SK-N-SH (cell line): ENCODE results near the gene RABEP2. TPM values are rescaled to one million over a fixed set of nuclear protein-coding genes. Genes with fewer than 3 reads are reported as not detected.
"Not testable (repeated sequence)": the region's sequence is repeated elsewhere in the genome, so short reads cannot be mapped to it uniquely, and the experiment has no call there.

Experiments
- CTCF ChIA-PET: fragments of 300-600, 350-600 bp; formaldehyde crosslinking; extraction: SDS; loops from one replicate; lab custom pipeline; 2021; lab: Yijun Ruan, JAX
- POLR2A ChIA-PET: fragments of 350-600 bp; sonication (Branson Sonifier 250); formaldehyde crosslinking; extraction: SDS; loops from one replicate; lab custom pipeline; 2020; ENCODE audit warnings: antibody characterized with exemption, inconsistent platforms; lab: Yijun Ruan, JAX
- DNase-seq: peaks from one replicate; pipeline ENCODE4 v3.0.0; 2012
- H2AFZ ChIP-seq: fragments of 200-600 bp; sonication (generic); 2 replicates; pipeline ENCODE4 v1.8.1; 2016; ENCODE audit warnings: antibody characterized with exemption, mild to moderate bottlenecking, low read depth
- H3F3A ChIP-seq: fragments of 200-600 bp; sonication (generic); replicated peaks from 2 replicates; pipeline ENCODE3; 2016; ENCODE audit warnings: antibody characterized with exemption, mild to moderate bottlenecking; ENCODE audit not compliant: insufficient read depth
- H3K27ac ChIP-seq, 2 experiments: fragments of 200-500 bp in 1 of 2; fragments of 200-600 bp in 1 of 2; sonication (Bioruptor generic) in 1 of 2; sonication (generic), shearing (Covaris generic) in 1 of 2; 2 replicates each; pipeline versions ENCODE4 v1.5.1 to v1.6.1; 2014 to 2016; ENCODE audit warnings: low read depth in 2 of 2, inconsistent platforms in 1 of 2, low read length in 1 of 2, mild to moderate bottlenecking in 1 of 2, mixed read lengths in 1 of 2
- H3K27me3 ChIP-seq: fragments of 200-600 bp; sonication (generic), shearing (Covaris generic); 2 replicates; pipeline ENCODE4 v1.6.1; 2016; ENCODE audit warnings: mixed run types; ENCODE audit not compliant: insufficient read depth
- H3K36me3 ChIP-seq, 2 experiments: fragments of 200-500 bp in 1 of 2; fragments of 200-600 bp in 1 of 2; sonication (Bioruptor generic) in 1 of 2; sonication (generic) in 1 of 2; replicated peaks in 1 of 2; 2 replicates each; pipeline versions ENCODE3 to v1.5.1; 2014 to 2016; ENCODE audit warnings: low read length in 1 of 2, mild to moderate bottlenecking in 1 of 2; ENCODE audit not compliant: insufficient read depth in 2 of 2, control insufficient read depth in 1 of 2
- H3K4me1 ChIP-seq, 2 experiments: fragments of 200-500 bp in 1 of 2; fragments of 200-600 bp in 1 of 2; sonication (Bioruptor generic) in 1 of 2; sonication (generic), shearing (Covaris generic) in 1 of 2; 2 replicates each; pipeline versions ENCODE4 v1.5.1 to v1.6.1; 2014 to 2016; ENCODE audit warnings: low read depth in 1 of 2, low read length in 1 of 2, mixed run types in 1 of 2; ENCODE audit not compliant: insufficient read depth in 2 of 2, control insufficient read depth in 1 of 2
- H3K4me2 ChIP-seq: fragments of 200-600 bp; sonication (generic), shearing (Covaris generic); 2 replicates; pipeline ENCODE4 v1.6.1; 2017; ENCODE audit warnings: mixed run types
- H3K4me3 ChIP-seq, 2 experiments: fragments of 200-500 bp in 1 of 2; fragments of 200-600 bp in 1 of 2; sonication (Bioruptor generic) in 1 of 2; sonication (generic), shearing (Covaris generic) in 1 of 2; 2 replicates each; pipeline versions ENCODE4 v1.5.1 to v1.8.1; 2014 to 2016; ENCODE audit warnings: low read depth in 2 of 2, inconsistent platforms in 1 of 2, low read length in 1 of 2, mild to moderate bottlenecking in 1 of 2, mixed read lengths in 1 of 2, moderate library complexity in 1 of 2
- H3K79me2 ChIP-seq: fragments of 200-600 bp; sonication (generic); 2 replicates; pipeline ENCODE4 v1.8.1; 2017; ENCODE audit warnings: mild to moderate bottlenecking; ENCODE audit not compliant: insufficient read depth
- H3K9ac ChIP-seq: fragments of 200-600 bp; sonication (generic); 2 replicates; pipeline ENCODE4 v1.6.1; 2017; ENCODE audit warnings: mixed run types
- H3K9me2 ChIP-seq: fragments of 200-600 bp; sonication (generic); 2 replicates; pipeline ENCODE4 v1.6.1; 2017; ENCODE audit warnings: mixed run types
- H3K9me3 ChIP-seq: fragments of 200-600 bp; sonication (generic); 2 replicates; pipeline ENCODE4 v1.6.1; 2017; ENCODE audit warnings: mixed run types, mild to moderate bottlenecking, moderate library complexity
- H4K20me1 ChIP-seq: fragments of 200-600 bp; sonication (generic); 2 replicates; pipeline ENCODE4 v1.6.1; 2017; ENCODE audit warnings: mild to moderate bottlenecking, mixed run types; ENCODE audit not compliant: insufficient read depth
- EZH2phosphoT487 ChIP-seq: fragments of 200-600 bp; sonication (generic); IDR thresholded peaks from 2 replicates; pipeline ENCODE4 v1.6.1; 2017; ENCODE audit warnings: low read depth, mixed run types, mild to moderate bottlenecking, antibody characterized with exemption, moderate library complexity, borderline replicate concordance
- FOSL2 ChIP-seq: IDR thresholded peaks from 2 replicates; pipeline ENCODE4 v1.4.0; 2012; ENCODE audit warnings: low read depth, mild to moderate bottlenecking, moderate library complexity, borderline replicate concordance
- FOXM1 ChIP-seq: IDR thresholded peaks from 2 replicates; pipeline ENCODE4 v1.4.0; 2012; ENCODE audit warnings: low read depth, mild to moderate bottlenecking
- GATA2 ChIP-seq: sonication (generic); formaldehyde crosslinking; IDR thresholded peaks from 2 replicates; pipeline ENCODE4 v1.5.0; 2020; ENCODE audit warnings: mild to moderate bottlenecking, missing genetic modification reagents
- NFIC ChIP-seq: IDR thresholded peaks from 2 replicates; pipeline ENCODE4 v1.4.0; 2012; ENCODE audit warnings: borderline replicate concordance
- RAD21 ChIP-seq: IDR thresholded peaks from 2 replicates; pipeline ENCODE4 v1.6.1; 2012; ENCODE audit warnings: mild to moderate bottlenecking, low read length
- RXRA ChIP-seq: IDR thresholded peaks from 2 replicates; pipeline ENCODE4 v1.4.0; 2012; ENCODE audit warnings: low read depth, mild to moderate bottlenecking, borderline replicate concordance
- TAF1 ChIP-seq: IDR thresholded peaks from 2 replicates; pipeline ENCODE4 v1.6.1; 2012; ENCODE audit warnings: low read depth, mild to moderate bottlenecking, low read length, moderate library complexity, borderline replicate concordance
- WGBS: methylation state at CpG from one replicate; pipeline ENCODE4 v1.1.6; 2017; ENCODE audit warnings: low lambda C conversion rate; 5-methylcytosine and 5-hydroxymethylcytosine counted together
- polyA plus RNA-seq, 3 experiments: library from polyadenylated mRNA; depleted of rRNA; stranded (reverse); fragments of >200 nt; gene quantifications; 2 replicates each; pipeline ENCODE4 v1.2.3, GENCODE V29; 2012
- TF ChIP-seq, protein P1 (sequence below): fragments of 150-350 bp; IDR thresholded peaks from 2 replicates; pipeline ENCODE4 v1.6.1; 2016; ENCODE audit warnings: mild to moderate bottlenecking, low read depth, low read length
- TF ChIP-seq, protein P2 (sequence below): IDR thresholded peaks from 2 replicates; pipeline ENCODE4 v1.4.0; 2012; ENCODE audit warnings: low read depth, borderline replicate concordance
- TF ChIP-seq, protein P3 (sequence below): fragments of 200-600 bp; sonication (generic); IDR thresholded peaks from 2 replicates; pipeline ENCODE4 v1.6.1; 2017; ENCODE audit warnings: antibody characterized with exemption, mild to moderate bottlenecking, moderate library complexity
- TF ChIP-seq, protein P4 (sequence below): IDR thresholded peaks from 2 replicates; pipeline ENCODE4 v1.6.1; 2012; ENCODE audit warnings: mild to moderate bottlenecking, low read depth, low read length, moderate library complexity

RABEP2 gene
- polyA plus RNA-seq, 1 of the 3 experiments (the other 2 are of a cell fraction), result 46.1 TPM

DNA sequence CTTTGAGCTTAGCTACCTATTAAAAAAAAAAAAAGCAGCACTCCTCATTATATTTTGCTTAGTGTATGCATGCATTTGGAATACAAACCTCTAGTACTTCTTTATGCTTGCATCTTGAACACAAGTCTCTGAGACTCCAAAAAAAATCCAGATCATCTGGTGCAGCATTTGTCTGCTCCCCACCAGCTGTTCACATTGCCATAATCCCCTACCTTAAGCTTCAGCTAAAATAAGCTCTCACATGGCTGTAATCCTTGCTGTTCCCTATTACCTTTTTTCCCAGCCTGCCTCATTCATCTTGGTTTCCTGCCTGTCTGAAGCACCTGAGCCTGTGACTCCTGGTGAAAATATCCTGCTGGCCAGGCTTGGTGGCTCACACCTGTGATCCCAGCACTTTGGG, 18.2 kb upstream of the RABEP2 start:
- no peaks in the 10 kb centered on the region for H3K27me3 ChIP-seq
- no peak overlapping the region for H3K4me2 ChIP-seq
- no peak for DNase-seq
- no peaks in the 10 kb centered on the region for H4K20me1 ChIP-seq
- peaks cover 3 to 4% of the 10 kb centered on the region in 2 experiments; a peak in 1 of 4 replicates for H3K4me1 ChIP-seq
- no peak overlapping the region for H3K27ac ChIP-seq
- POLR2A ChIA-PET, result no interaction called here
- H2AFZ ChIP-seq, result no peak overlapping the region
- H3K9me2 ChIP-seq, result no peaks in the 10 kb centered on the region
- no peak overlapping the region for H3K4me3 ChIP-seq
- H3K9me3 ChIP-seq, result no peaks in the 10 kb centered on the region
- no peak for TF ChIP-seq FOXM1
- TF ChIP-seq FOSL2, result no peak
- TF ChIP-seq, protein P1, sequence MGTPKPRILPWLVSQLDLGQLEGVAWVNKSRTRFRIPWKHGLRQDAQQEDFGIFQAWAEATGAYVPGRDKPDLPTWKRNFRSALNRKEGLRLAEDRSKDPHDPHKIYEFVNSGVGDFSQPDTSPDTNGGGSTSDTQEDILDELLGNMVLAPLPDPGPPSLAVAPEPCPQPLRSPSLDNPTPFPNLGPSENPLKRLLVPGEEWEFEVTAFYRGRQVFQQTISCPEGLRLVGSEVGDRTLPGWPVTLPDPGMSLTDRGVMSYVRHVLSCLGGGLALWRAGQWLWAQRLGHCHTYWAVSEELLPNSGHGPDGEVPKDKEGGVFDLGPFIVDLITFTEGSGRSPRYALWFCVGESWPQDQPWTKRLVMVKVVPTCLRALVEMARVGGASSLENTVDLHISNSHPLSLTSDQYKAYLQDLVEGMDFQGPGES, result no peak
- no peaks in the 10 kb centered on the region for H3K36me3 ChIP-seq
- H3F3A ChIP-seq, result no peaks in the 10 kb centered on the region
- CTCF ChIA-PET, result interaction anchor here (1.0 to 2.7 kb wide), 2 partner anchors 11 to 30 kb away, joined by 3 to 14 read pairs; partner anchors contain the start of gene CD19
- H3K79me2 ChIP-seq, result no peaks in the 10 kb centered on the region
- no peak overlapping the region for H3K9ac ChIP-seq

DNA sequence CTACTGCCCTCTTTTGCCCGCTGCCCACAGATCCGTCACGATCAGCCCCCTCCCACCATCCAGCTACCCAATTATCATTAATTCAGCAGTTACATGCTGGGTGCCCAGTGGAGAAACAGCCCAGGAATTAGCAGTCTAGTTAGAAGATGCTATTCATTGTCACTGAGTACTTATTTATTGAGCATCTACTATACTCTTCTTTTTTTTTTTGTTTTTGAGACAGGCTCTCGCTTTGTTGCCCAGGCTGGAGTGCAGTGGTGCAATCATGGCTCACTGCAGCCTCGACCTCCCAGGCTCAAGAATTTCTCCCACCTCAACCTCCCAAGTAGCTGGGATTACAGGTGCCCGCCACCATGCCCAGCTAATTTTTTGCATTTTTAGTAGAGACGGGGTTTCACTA, 14.8 kb upstream of the RABEP2 start:
- H3K27me3 ChIP-seq, H2AFZ ChIP-seq, H3K36me3 ChIP-seq, H3K9ac ChIP-seq, H3K4me1 ChIP-seq, H3K4me3 ChIP-seq, H3K79me2 ChIP-seq, H4K20me1 ChIP-seq, H3K9me2 ChIP-seq, H3K4me2 ChIP-seq, H3K9me3 ChIP-seq, H3F3A ChIP-seq, H3K27ac ChIP-seq, DNase-seq: not testable (repeated sequence)
- 84% methylated on average over 7 of the region's 7 CpGs for WGBS
- CTCF ChIA-PET, result interaction anchor here (0.7 kb wide), 1 partner anchor 22 kb away, joined by 3 read pairs; no protein-coding TSS in a partner anchor
- POLR2A ChIA-PET, result interaction anchor here (1.0 kb wide), 1 partner anchor 35 kb away, joined by 3 read pairs; the partner anchor contains the start of gene SPNS1

DNA sequence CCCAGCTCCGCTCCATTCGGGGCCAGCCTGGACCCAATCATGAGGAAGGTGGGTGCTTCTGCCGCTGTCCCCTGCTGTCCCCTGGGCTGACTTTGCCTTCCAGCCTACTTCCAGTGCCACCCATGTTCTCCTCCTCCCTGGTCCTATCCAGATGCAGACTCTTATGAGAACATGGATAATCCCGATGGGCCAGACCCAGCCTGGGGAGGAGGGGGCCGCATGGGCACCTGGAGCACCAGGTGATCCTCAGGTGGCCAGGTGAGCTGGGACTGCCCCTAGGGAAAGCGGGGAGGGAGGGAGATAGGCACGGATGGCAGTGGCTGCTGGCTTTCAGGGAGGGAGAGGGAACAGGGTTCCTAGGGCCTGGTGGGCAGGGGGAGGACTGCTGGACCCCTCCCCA, 13.7 kb upstream of the RABEP2 start:
- Histone ChIP-seq H3K9ac (no peak overlapping the region), H3K27me3 (no peaks in the 10 kb centered on the region), H4K20me1 (no peaks in the 10 kb centered on the region), H2AFZ (no peak overlapping the region), H3K4me3 (no peak overlapping the region), H3K9me2 (no peaks in the 10 kb centered on the region), H3K79me2 (no peaks in the 10 kb centered on the region), H3K36me3 (no peaks in the 10 kb centered on the region), H3K9me3 (no peaks in the 10 kb centered on the region), H3K4me1 (no peaks in the 10 kb centered on the region), H3F3A (no peaks in the 10 kb centered on the region), H3K4me2 (no peak overlapping the region), H3K27ac (no peak overlapping the region)
- CTCF ChIA-PET, result interaction anchor here (1.0 kb wide), 2 partner anchors 35 to 58 kb away, joined by 3 read pairs; no protein-coding TSS in a partner anchor
- DNase-seq, result no peak
- POLR2A ChIA-PET, result no interaction called here
- 79% methylated on average over 4 of the region's 7 CpGs for WGBS
- TF ChIP-seq, protein P2, sequence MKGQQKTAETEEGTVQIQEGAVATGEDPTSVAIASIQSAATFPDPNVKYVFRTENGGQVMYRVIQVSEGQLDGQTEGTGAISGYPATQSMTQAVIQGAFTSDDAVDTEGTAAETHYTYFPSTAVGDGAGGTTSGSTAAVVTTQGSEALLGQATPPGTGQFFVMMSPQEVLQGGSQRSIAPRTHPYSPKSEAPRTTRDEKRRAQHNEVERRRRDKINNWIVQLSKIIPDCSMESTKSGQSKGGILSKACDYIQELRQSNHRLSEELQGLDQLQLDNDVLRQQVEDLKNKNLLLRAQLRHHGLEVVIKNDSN, result no peak
- TF ChIP-seq, protein P3, sequence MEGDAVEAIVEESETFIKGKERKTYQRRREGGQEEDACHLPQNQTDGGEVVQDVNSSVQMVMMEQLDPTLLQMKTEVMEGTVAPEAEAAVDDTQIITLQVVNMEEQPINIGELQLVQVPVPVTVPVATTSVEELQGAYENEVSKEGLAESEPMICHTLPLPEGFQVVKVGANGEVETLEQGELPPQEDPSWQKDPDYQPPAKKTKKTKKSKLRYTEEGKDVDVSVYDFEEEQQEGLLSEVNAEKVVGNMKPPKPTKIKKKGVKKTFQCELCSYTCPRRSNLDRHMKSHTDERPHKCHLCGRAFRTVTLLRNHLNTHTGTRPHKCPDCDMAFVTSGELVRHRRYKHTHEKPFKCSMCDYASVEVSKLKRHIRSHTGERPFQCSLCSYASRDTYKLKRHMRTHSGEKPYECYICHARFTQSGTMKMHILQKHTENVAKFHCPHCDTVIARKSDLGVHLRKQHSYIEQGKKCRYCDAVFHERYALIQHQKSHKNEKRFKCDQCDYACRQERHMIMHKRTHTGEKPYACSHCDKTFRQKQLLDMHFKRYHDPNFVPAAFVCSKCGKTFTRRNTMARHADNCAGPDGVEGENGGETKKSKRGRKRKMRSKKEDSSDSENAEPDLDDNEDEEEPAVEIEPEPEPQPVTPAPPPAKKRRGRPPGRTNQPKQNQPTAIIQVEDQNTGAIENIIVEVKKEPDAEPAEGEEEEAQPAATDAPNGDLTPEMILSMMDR, result no peak
- TF ChIP-seq EZH2phosphoT487 (no peak), GATA2 (CRISPR knock-in tag) (no peak), TAF1 (no peak), RXRA (no peak), NFIC (no peak), RAD21 (no peak)
- TF ChIP-seq, protein P4, sequence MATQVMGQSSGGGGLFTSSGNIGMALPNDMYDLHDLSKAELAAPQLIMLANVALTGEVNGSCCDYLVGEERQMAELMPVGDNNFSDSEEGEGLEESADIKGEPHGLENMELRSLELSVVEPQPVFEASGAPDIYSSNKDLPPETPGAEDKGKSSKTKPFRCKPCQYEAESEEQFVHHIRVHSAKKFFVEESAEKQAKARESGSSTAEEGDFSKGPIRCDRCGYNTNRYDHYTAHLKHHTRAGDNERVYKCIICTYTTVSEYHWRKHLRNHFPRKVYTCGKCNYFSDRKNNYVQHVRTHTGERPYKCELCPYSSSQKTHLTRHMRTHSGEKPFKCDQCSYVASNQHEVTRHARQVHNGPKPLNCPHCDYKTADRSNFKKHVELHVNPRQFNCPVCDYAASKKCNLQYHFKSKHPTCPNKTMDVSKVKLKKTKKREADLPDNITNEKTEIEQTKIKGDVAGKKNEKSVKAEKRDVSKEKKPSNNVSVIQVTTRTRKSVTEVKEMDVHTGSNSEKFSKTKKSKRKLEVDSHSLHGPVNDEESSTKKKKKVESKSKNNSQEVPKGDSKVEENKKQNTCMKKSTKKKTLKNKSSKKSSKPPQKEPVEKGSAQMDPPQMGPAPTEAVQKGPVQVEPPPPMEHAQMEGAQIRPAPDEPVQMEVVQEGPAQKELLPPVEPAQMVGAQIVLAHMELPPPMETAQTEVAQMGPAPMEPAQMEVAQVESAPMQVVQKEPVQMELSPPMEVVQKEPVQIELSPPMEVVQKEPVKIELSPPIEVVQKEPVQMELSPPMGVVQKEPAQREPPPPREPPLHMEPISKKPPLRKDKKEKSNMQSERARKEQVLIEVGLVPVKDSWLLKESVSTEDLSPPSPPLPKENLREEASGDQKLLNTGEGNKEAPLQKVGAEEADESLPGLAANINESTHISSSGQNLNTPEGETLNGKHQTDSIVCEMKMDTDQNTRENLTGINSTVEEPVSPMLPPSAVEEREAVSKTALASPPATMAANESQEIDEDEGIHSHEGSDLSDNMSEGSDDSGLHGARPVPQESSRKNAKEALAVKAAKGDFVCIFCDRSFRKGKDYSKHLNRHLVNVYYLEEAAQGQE, result no peak
